ENCODE data around the gene MT1M.

Gene MT1M

DNA sequence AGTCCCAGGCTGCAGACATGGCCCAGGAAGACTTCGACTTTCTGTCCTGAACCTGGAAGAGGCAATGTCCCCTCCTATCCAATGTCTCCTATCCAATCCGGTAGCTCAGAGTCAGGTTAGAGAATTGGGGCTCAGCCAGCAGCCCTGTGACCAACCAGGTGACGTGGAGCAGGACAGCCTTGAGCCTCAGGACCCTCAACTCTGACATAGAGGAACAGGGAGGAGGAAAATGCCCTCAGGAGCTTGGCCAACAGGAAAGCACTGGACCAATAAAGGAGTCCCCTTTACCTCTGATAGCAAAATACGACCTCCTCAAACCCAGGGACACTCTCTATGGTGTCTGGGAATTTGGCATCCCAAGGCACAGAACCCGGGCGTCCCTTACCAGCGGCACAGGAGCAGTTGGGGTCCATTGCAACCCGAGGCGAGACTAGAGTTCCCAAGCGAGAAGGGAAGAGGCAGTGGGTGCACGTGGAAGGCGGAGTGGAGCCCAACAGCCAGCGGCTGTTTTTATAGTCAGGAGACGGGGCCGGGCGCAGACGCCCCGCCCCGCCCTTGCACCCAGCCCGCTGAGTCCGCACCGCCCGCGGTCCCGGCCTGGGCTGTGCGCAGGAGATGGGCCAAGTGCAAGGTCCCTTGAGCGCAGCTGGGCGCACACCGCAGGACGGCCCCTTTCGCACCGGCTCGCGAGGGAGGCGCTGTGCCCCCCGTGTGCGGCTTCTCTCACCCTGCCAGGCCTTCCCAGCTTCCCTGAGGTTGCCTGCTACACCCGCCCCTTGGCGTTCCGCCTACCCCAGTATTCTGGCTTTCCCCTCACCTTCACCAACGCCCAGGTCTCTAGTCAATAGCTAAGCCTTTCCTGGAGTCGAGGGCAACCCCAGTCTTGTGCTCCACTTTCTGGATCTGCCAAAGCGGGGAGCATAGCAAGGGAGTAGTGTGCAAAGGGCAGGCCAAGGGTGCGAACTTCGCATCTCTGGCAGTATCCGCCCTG is 35.4 kb downstream of the MT1M start, which contains the start of gene MT1G:
MT1G (minus strand) TSS at position 485 of the 991 bp plus-strand sequence; CDS start at position 413, 72 bp downstream.
- H3K9me3 ChIP-seq (ENCODE audit: insufficient read depth, low read length): no peaks in the 10 kb centered on the region
- H3K27ac ChIP-seq (ENCODE audit: low read depth, low read length): no peak within 1 kb of the TSS
- H3K9ac ChIP-seq (ENCODE audit: low read length): no peak within 1 kb of the TSS
- no peak within 1 kb of the TSS for H2AFZ ChIP-seq (ENCODE audit: low read depth, low read length, severe bottlenecking)
- no peaks in the 10 kb centered on the region for H3K79me2 ChIP-seq (ENCODE audit: insufficient read depth, low read length)
- TF ChIP-seq EZH2phosphoT487 (conservative IDR thresholded peaks at IDR 0.05; ENCODE audit: low read length): no peak
- H3F3A ChIP-seq (ENCODE audit: insufficient read depth): no peaks in the 10 kb centered on the region
- H3K4me3 ChIP-seq (ENCODE audit: insufficient read depth, low read length, poor library complexity, severe bottlenecking): no peak within 1 kb of the TSS
- no peaks in the 10 kb centered on the region for H4K20me1 ChIP-seq (ENCODE audit: low read depth, low read length)
- H3K36me3 ChIP-seq (ENCODE audit: low read length): no peaks in the 10 kb centered on the region
- no peaks in the 10 kb centered on the region for H3K9me2 ChIP-seq (replicated peaks; ENCODE audit: insufficient read depth, low read length)
- H3K4me2 ChIP-seq (ENCODE audit: low read depth, low read length, poor library complexity, severe bottlenecking): no peak within 1 kb of the TSS
- no peaks in the 10 kb centered on the region for H3K27me3 ChIP-seq (ENCODE audit: low read length)

GRCh38 chr16:56669005-56669839 is 36.8 kb downstream of the MT1M start, which contains the start of gene MT1H:
TSS of gene MT1H (plus strand) at chr16:56669814. CDS start at chr16:56669885, 71 bp downstream.
- H2AFZ ChIP-seq (ENCODE audit: low read depth, low read length, severe bottlenecking): no peak within 1 kb of the TSS

GRCh38 chr16:56669840-56670619 is 37.6 kb downstream of the MT1M start:
- no peak overlapping the region for H3K4me3 ChIP-seq (ENCODE audit: insufficient read depth, low read length, poor library complexity, severe bottlenecking)

More at GRCh38 chr16:56669005-56669839, 36.8 kb downstream of the MT1M start, which contains the start of gene MT1H:
- H3K27ac ChIP-seq (ENCODE audit: low read depth, low read length): no peak within 1 kb of the TSS
- no peak within 1 kb of the TSS for H3K4me2 ChIP-seq (ENCODE audit: low read depth, low read length, poor library complexity, severe bottlenecking)
- no peak for TF ChIP-seq EZH2phosphoT487 (conservative IDR thresholded peaks at IDR 0.05; ENCODE audit: low read length)
- TF ChIP-seq, protein P1, sequence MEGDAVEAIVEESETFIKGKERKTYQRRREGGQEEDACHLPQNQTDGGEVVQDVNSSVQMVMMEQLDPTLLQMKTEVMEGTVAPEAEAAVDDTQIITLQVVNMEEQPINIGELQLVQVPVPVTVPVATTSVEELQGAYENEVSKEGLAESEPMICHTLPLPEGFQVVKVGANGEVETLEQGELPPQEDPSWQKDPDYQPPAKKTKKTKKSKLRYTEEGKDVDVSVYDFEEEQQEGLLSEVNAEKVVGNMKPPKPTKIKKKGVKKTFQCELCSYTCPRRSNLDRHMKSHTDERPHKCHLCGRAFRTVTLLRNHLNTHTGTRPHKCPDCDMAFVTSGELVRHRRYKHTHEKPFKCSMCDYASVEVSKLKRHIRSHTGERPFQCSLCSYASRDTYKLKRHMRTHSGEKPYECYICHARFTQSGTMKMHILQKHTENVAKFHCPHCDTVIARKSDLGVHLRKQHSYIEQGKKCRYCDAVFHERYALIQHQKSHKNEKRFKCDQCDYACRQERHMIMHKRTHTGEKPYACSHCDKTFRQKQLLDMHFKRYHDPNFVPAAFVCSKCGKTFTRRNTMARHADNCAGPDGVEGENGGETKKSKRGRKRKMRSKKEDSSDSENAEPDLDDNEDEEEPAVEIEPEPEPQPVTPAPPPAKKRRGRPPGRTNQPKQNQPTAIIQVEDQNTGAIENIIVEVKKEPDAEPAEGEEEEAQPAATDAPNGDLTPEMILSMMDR (IDR thresholded peaks at IDR 0.05; ENCODE audit: insufficient read depth, low read length, poor library complexity, severe bottlenecking): no peak
- H3K9me2 ChIP-seq (replicated peaks; ENCODE audit: insufficient read depth, low read length): no peaks in the 10 kb centered on the region
- H3F3A ChIP-seq (ENCODE audit: insufficient read depth): no peaks in the 10 kb centered on the region
- H3K4me3 ChIP-seq (ENCODE audit: insufficient read depth, low read length, poor library complexity, severe bottlenecking): no peak within 1 kb of the TSS
- no peaks in the 10 kb centered on the region for H3K36me3 ChIP-seq (ENCODE audit: low read length)
- no peaks in the 10 kb centered on the region for H3K9me3 ChIP-seq (ENCODE audit: insufficient read depth, low read length)
- H4K20me1 ChIP-seq (ENCODE audit: low read depth, low read length): no peaks in the 10 kb centered on the region
- no peaks in the 10 kb centered on the region for H3K27me3 ChIP-seq (ENCODE audit: low read length)
- H3K9ac ChIP-seq (ENCODE audit: low read length): no peak within 1 kb of the TSS
- no peaks in the 10 kb centered on the region for H3K79me2 ChIP-seq (ENCODE audit: insufficient read depth, low read length)

More at GRCh38 chr16:56669840-56670619, 37.6 kb downstream of the MT1M start:
- Histone ChIP-seq H3K9me3 (ENCODE audit: insufficient read depth, low read length) (no peaks in the 10 kb centered on the region), H3K79me2 (ENCODE audit: insufficient read depth, low read length) (no peaks in the 10 kb centered on the region), H3K4me2 (ENCODE audit: low read depth, low read length, poor library complexity, severe bottlenecking) (no peak overlapping the region), H3K9ac (ENCODE audit: low read length) (no peak overlapping the region), H3K9me2 (replicated peaks; ENCODE audit: insufficient read depth, low read length) (no peaks in the 10 kb centered on the region), H3K27me3 (ENCODE audit: low read length) (no peaks in the 10 kb centered on the region), H3F3A (ENCODE audit: insufficient read depth) (no peaks in the 10 kb centered on the region), H3K27ac (ENCODE audit: low read depth, low read length) (no peak overlapping the region), H3K36me3 (ENCODE audit: low read length) (no peaks in the 10 kb centered on the region), H2AFZ (ENCODE audit: low read depth, low read length, severe bottlenecking) (no peak overlapping the region), H4K20me1 (ENCODE audit: low read depth, low read length) (no peaks in the 10 kb centered on the region)
- no peak for TF ChIP-seq EZH2phosphoT487 (conservative IDR thresholded peaks at IDR 0.05; ENCODE audit: low read length)
- TF ChIP-seq, protein P1 (IDR thresholded peaks at IDR 0.05; ENCODE audit: insufficient read depth, low read length, poor library complexity, severe bottlenecking): no peak
